HG03045 (cell line): ENCODE measurements around the gene TESK1.
A peak's percentile ranks its signal among the peaks of the same experiment; 100 is the strongest.
"Not testable (repeated sequence)": the region's sequence is repeated elsewhere in the genome, so short reads cannot be mapped to it uniquely, and the experiment has no call there.

ENCODE experiments used
- ATAC-seq: cut with Tn5 transposase; IDR thresholded peaks from one replicate; pipeline ENCODE4 v1.9.1; 2021; ENCODE audit warnings: mild to moderate bottlenecking, moderate library complexity; ENCODE audit not compliant: unreplicated experiment

The TESK1 gene

GRCh38 chr9:35645736-35646135 lies 40.7 kb downstream of the TESK1 start:
- not testable (repeated sequence) for ATAC-seq

GRCh38 chr9:35646153-35646532 lies 41.1 kb downstream of the TESK1 start:
- ATAC-seq = peak; percentile 1

GRCh38 chr9:35646533-35647265 lies 41.6 kb downstream of the TESK1 start:
- peak; percentile 81 for ATAC-seq

GRCh38 chr9:35649431-35650340 lies 44.6 kb downstream of the TESK1 start:
- no peak for ATAC-seq

- no peak for ATAC-seq
These were observed 45.5 kb downstream of the TESK1 start, which contains the start of gene SIT1 for GRCh38 chr9:35650341-35651158. TSS of gene SIT1 (minus strand) at chr9:35650931. CDS start at chr9:35650853, 78 bp downstream.

- ATAC-seq = no peak
These were observed 47.1 kb downstream of the TESK1 start for GRCh38 chr9:35651956-35652828.

- no peak for ATAC-seq
These were observed 47.8 kb downstream of the TESK1 start for GRCh38 chr9:35652829-35653209.

- no peak for ATAC-seq
These were observed 48.5 kb downstream of the TESK1 start for GRCh38 chr9:35653611-35654010.

GRCh38 chr9:35656348-35656747 lies 51.3 kb downstream of the TESK1 start:
- ATAC-seq = no peak

- ATAC-seq = no peak
These were observed 51.9 kb downstream of the TESK1 start for GRCh38 chr9:35656831-35657545.

GRCh38 chr9:35657546-35658136 lies 52.6 kb downstream of the TESK1 start, which contains the start of gene RMRP:
TSS of gene RMRP (minus strand) at chr9:35658019.
- peak; percentile 85 for ATAC-seq

GRCh38 chr9:35658137-35658967 lies 53.3 kb downstream of the TESK1 start, which contains the start of gene CCDC107:
TSS of gene CCDC107 (plus strand) at chr9:35658292. CDS start at chr9:35658380, 88 bp downstream.
- ATAC-seq = peak; percentile 71

- ATAC-seq = no peak
These were observed 53.8 kb downstream of the TESK1 start for GRCh38 chr9:35658968-35659220.

- ATAC-seq = no peak
These were observed 54.3 kb downstream of the TESK1 start for GRCh38 chr9:35659340-35659739.
